ENCODE results near the gene IL16.

DNA sequence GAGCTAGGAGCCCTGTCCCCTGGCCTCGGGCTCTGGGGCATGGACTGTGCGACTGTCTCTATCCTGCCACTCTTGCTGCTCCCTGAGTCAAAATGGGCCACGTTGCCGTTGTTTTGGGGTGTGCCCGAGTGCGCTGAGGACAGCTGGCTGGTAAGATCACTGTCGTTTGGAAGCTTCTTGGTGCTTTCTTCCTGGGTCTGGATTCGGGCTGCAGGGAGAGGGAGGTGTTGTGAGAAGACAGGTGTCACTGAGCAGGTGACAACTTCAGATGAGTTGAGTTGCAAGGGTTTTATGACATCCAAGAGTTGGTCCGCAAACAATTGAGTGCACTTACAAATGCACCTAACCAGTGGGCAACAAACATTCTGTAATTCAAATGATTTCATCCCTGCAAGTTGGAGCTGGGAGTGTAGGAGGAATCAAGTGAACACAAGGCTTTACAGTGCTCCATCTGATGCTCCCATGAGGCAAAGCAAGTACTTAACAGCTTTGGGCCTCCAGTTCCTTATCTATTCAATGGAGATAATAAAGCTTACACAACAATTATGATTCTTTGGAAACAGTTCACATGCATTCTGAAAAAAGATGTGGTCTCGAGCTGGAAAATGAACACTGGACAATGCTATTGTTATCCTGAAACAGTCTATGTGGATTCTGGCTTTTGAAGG lies 138.2 kb downstream of the IL16 start:
- TF ChIP-seq, protein P1, sequence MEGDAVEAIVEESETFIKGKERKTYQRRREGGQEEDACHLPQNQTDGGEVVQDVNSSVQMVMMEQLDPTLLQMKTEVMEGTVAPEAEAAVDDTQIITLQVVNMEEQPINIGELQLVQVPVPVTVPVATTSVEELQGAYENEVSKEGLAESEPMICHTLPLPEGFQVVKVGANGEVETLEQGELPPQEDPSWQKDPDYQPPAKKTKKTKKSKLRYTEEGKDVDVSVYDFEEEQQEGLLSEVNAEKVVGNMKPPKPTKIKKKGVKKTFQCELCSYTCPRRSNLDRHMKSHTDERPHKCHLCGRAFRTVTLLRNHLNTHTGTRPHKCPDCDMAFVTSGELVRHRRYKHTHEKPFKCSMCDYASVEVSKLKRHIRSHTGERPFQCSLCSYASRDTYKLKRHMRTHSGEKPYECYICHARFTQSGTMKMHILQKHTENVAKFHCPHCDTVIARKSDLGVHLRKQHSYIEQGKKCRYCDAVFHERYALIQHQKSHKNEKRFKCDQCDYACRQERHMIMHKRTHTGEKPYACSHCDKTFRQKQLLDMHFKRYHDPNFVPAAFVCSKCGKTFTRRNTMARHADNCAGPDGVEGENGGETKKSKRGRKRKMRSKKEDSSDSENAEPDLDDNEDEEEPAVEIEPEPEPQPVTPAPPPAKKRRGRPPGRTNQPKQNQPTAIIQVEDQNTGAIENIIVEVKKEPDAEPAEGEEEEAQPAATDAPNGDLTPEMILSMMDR (IDR thresholded peaks at IDR 0.05; ENCODE audit: insufficient read depth, low read length, poor library complexity, severe bottlenecking), result no peak
- no peak for TF ChIP-seq EZH2phosphoT487 (conservative IDR thresholded peaks at IDR 0.05; ENCODE audit: low read length)

All from SU-DHL-6 (cell line).